HepG2 (cell line): ENCODE measurements around the gene NPHP3. TPM values are rescaled to one million over a fixed set of nuclear protein-coding genes. Genes with fewer than 3 reads are reported as not detected.
A peak's percentile ranks its signal among the peaks of the same experiment; 100 is the strongest.

Experiments used
- CCAR2 ChIP-seq: fragments of 200-400 bp; formaldehyde crosslinking; optimal IDR thresholded peaks from 2 replicates; pipeline ENCODE3; 2018; ENCODE audit warnings: low read depth, mild to moderate bottlenecking, low read length, moderate library complexity
- EED ChIP-seq: sonication (generic); formaldehyde crosslinking; IDR thresholded peaks from 2 replicates; pipeline ENCODE4 v1.5.0; 2020; ENCODE audit warnings: mild to moderate bottlenecking, missing genetic modification reagents
- ETS1 ChIP-seq: sonication (generic); formaldehyde crosslinking; IDR thresholded peaks from 2 replicates; pipeline ENCODE4 v1.4.0; 2020; ENCODE audit warnings: missing genetic modification reagents
- HNF1A ChIP-seq, 2 experiments: sonication (generic) in 1 of 2; formaldehyde crosslinking in 1 of 2; IDR thresholded peaks; 2 replicates each; pipeline versions ENCODE4 v1.4.0 to v1.6.1; 2016 to 2020; ENCODE audit warnings: borderline replicate concordance in 1 of 2, low read depth in 1 of 2, mild to moderate bottlenecking in 1 of 2, missing genetic modification reagents in 1 of 2
- KDM6A ChIP-seq: IDR thresholded peaks from 2 replicates; pipeline ENCODE4 v1.6.1; 2016; ENCODE audit warnings: low read depth
- NAIF1 ChIP-seq: sonication (generic); formaldehyde crosslinking; IDR thresholded peaks from 2 replicates; pipeline ENCODE4 v1.5.0; 2020; ENCODE audit warnings: mild to moderate bottlenecking, missing genetic modification reagents, borderline replicate concordance
- NPAS2 ChIP-seq: sonication (generic); formaldehyde crosslinking; IDR thresholded peaks from 2 replicates; pipeline ENCODE4 v1.8.0; 2022; ENCODE audit warnings: mild to moderate bottlenecking, missing genetic modification reagents, borderline replicate concordance
- NR2F2 ChIP-seq: IDR thresholded peaks from 2 replicates; pipeline ENCODE4 v1.6.1; 2012; ENCODE audit warnings: low read depth, inconsistent platforms, borderline replicate concordance
- RXRA ChIP-seq: sonication (generic); formaldehyde crosslinking; IDR thresholded peaks from 2 replicates; pipeline ENCODE4 v1.5.1; 2020; ENCODE audit warnings: missing genetic modification reagents
- SALL2 ChIP-seq: sonication (generic); formaldehyde crosslinking; IDR thresholded peaks from 2 replicates; pipeline ENCODE4 v1.8.1; 2023; ENCODE audit warnings: mild to moderate bottlenecking, missing genetic modification reagents, inconsistent platforms
- SIN3A ChIP-seq: IDR thresholded peaks from 2 replicates; pipeline ENCODE4 v1.6.1; 2011; ENCODE audit warnings: low read depth, mild to moderate bottlenecking, control low read depth, low read length, borderline replicate concordance
- SSRP1 ChIP-seq: IDR thresholded peaks from 2 replicates; pipeline ENCODE4 v1.6.1; 2016; ENCODE audit warnings: control low read depth
- ZBTB42 ChIP-seq: sonication (generic); formaldehyde crosslinking; IDR thresholded peaks from 2 replicates; pipeline ENCODE4 v1.5.0; 2020; ENCODE audit warnings: mild to moderate bottlenecking, missing genetic modification reagents
- ZC3H13 ChIP-seq: sonication (generic); formaldehyde crosslinking; IDR thresholded peaks from 2 replicates; pipeline ENCODE4 v1.8.1; 2023; ENCODE audit warnings: mild to moderate bottlenecking, missing genetic modification reagents, moderate library complexity
- ZFP37 ChIP-seq: sonication (generic); formaldehyde crosslinking; IDR thresholded peaks from 2 replicates; pipeline ENCODE4 v1.4.0; 2020; ENCODE audit warnings: missing genetic modification reagents, borderline replicate concordance
- ZFP62 ChIP-seq: sonication (generic); formaldehyde crosslinking; IDR thresholded peaks from 2 replicates; pipeline ENCODE4 v1.4.0; 2020; ENCODE audit warnings: missing genetic modification reagents
- ZHX1 ChIP-seq: sonication (generic); formaldehyde crosslinking; IDR thresholded peaks from 2 replicates; pipeline ENCODE4 v1.8.1; 2022; ENCODE audit warnings: low read depth, mild to moderate bottlenecking, missing genetic modification reagents
- ZNF136 ChIP-seq: sonication (generic); formaldehyde crosslinking; IDR thresholded peaks from 2 replicates; pipeline ENCODE4 v1.8.1; 2022; ENCODE audit warnings: low read depth, mild to moderate bottlenecking, moderate library complexity, missing genetic modification reagents
- ZNF432 ChIP-seq: sonication (generic); formaldehyde crosslinking; IDR thresholded peaks from 2 replicates; pipeline ENCODE4 v1.5.0; 2020; ENCODE audit warnings: missing genetic modification reagents, mild to moderate bottlenecking, borderline replicate concordance
- ZNF446 ChIP-seq: sonication (generic); formaldehyde crosslinking; IDR thresholded peaks from 2 replicates; pipeline ENCODE4 v1.5.0; 2020; ENCODE audit warnings: mild to moderate bottlenecking, missing genetic modification reagents
- ZNF7 ChIP-seq: IDR thresholded peaks from 2 replicates; pipeline ENCODE4 v1.6.1; 2016; ENCODE audit warnings: missing biosample characterization, missing genetic modification reagents
- polyA plus RNA-seq, 8 experiments: library from polyadenylated mRNA; depleted of rRNA in 3 of 8; stranded (reverse) in 7 of 8; unstranded in 1 of 8; fragments of >200 nt; fragmentation: Illumina TruSeq in 4 of 8; extraction: Trizol in 4 of 8; gene quantifications; 2 replicates each; pipeline versions ENCODE4 v1.2.1 to v1.2.3, GENCODE V29; 2011 to 2016; ENCODE audit warnings: low read depth in 4 of 8, missing spikeins in 1 of 8, mixed read lengths in 1 of 8; ENCODE audit not compliant: insufficient read depth in 1 of 8
- total RNA-seq, 5 experiments: library from RNA; depleted of rRNA; stranded (reverse); fragments of >200 nt; fragmentation: Illumina TruSeq; extraction: Trizol; gene quantifications; 2 replicates each; pipeline ENCODE4 v1.2.3, GENCODE V29; 2016; ENCODE audit warnings: low read depth in 1 of 5

NPHP3 gene
- total and polyA plus RNA-seq, 2 of the 13 experiments (the other 11 are each of a cell fraction or from before 2014, with no cell fraction given): 11.0 to 20.2 TPM

GRCh38 chr3:132659365-132660051 is 62.7 kb downstream of the NPHP3 start, which contains the start of gene ACAD11 (continued):
- TF ChIP-seq SIN3A: no peak
- no peak for TF ChIP-seq EED (CRISPR knock-in tag)
- no peak for TF ChIP-seq ZBTB42 (CRISPR knock-in tag)
- no peak for TF ChIP-seq CCAR2
- TF ChIP-seq KDM6A (CRISPR knock-in tag): no peak
- peak; percentile 28; the same call in 1 of the 2 replicates for TF ChIP-seq RXRA (CRISPR knock-in tag)
- no peak for TF ChIP-seq NR2F2
- TF ChIP-seq ZFP62: no peak
- peak; percentile 62; the same call in 1 of the 2 replicates for TF ChIP-seq ZFP37
- no peak for TF ChIP-seq ZNF446 (CRISPR knock-in tag)
- no peak for TF ChIP-seq NPAS2 (CRISPR knock-in tag)
- 0 out of 2 replicates have a peak, but pooled peaks have one; percentile 5 for TF ChIP-seq SALL2 (CRISPR knock-in tag)
- no peak for TF ChIP-seq SSRP1
- TF ChIP-seq ZC3H13 (CRISPR knock-in tag): no peak
- no peak for TF ChIP-seq HNF1A (IDR thresholded peaks at IDR 0.05; ENCODE audit: low read depth)
- TF ChIP-seq HNF1A (CRISPR knock-in tag; IDR thresholded peaks at IDR 0.05; ENCODE audit: borderline replicate concordance): peak; percentile 46; the same call in 1 of the 2 replicates
- TF ChIP-seq ETS1 (CRISPR knock-in tag): no peak
- no peak for TF ChIP-seq ZHX1 (CRISPR knock-in tag)
- TF ChIP-seq ZNF432: no peak
- TF ChIP-seq NAIF1: no peak
- no peak for TF ChIP-seq ZNF7 (CRISPR knock-in tag)
- TF ChIP-seq ZNF136 (CRISPR knock-in tag): no peak
